ENCODE results near the gene MALRD1.

The MALRD1 gene

GRCh38 chr10:19133992-19134391 lies 85.4 kb downstream of the MALRD1 start:
- no peak for TF ChIP-seq CTCF (IDR thresholded peaks at IDR 0.05; ENCODE audit: insufficient read depth, low read depth, low read length, missing control alignments)
- no peak overlapping the region for H3K4me3 ChIP-seq (ENCODE audit: low read depth, low read length)
- no peak for DNase-seq (ENCODE audit: low read depth)

GRCh38 chr10:19142967-19143366 lies 94.4 kb downstream of the MALRD1 start:
- no peak for TF ChIP-seq CTCF (IDR thresholded peaks at IDR 0.05; ENCODE audit: insufficient read depth, low read depth, low read length, missing control alignments)
- DNase-seq (ENCODE audit: low read depth), result no peak
- H3K4me3 ChIP-seq (ENCODE audit: low read depth, low read length), result no peak overlapping the region

GRCh38 chr10:19144206-19144605 lies 95.6 kb downstream of the MALRD1 start:
- no peak overlapping the region for H3K4me3 ChIP-seq (ENCODE audit: low read depth, low read length)
- DNase-seq (ENCODE audit: low read depth), result no peak
- TF ChIP-seq CTCF (IDR thresholded peaks at IDR 0.05; ENCODE audit: insufficient read depth, low read depth, low read length, missing control alignments), result no peak

GRCh38 chr10:19154375-19154774 lies 105.8 kb downstream of the MALRD1 start:
- TF ChIP-seq CTCF (IDR thresholded peaks at IDR 0.05; ENCODE audit: insufficient read depth, low read depth, low read length, missing control alignments), result no peak
- no peak for DNase-seq (ENCODE audit: low read depth)
- no peak overlapping the region for H3K4me3 ChIP-seq (ENCODE audit: low read depth, low read length)

GRCh38 chr10:19158358-19158757 lies 109.8 kb downstream of the MALRD1 start:
- no peak overlapping the region for H3K4me3 ChIP-seq (ENCODE audit: low read depth, low read length)
- no peak for DNase-seq (ENCODE audit: low read depth)
- no peak for TF ChIP-seq CTCF (IDR thresholded peaks at IDR 0.05; ENCODE audit: insufficient read depth, low read depth, low read length, missing control alignments)

GRCh38 chr10:19158870-19159269 lies 110.3 kb downstream of the MALRD1 start:
- H3K4me3 ChIP-seq (ENCODE audit: low read depth, low read length), result no peak overlapping the region
- DNase-seq (ENCODE audit: low read depth), result no peak
- TF ChIP-seq CTCF (IDR thresholded peaks at IDR 0.05; ENCODE audit: insufficient read depth, low read depth, low read length, missing control alignments), result no peak

- TF ChIP-seq CTCF (IDR thresholded peaks at IDR 0.05; ENCODE audit: insufficient read depth, low read depth, low read length, missing control alignments), result no peak
Observed at GRCh38 chr10:19164461-19164860, 115.9 kb downstream of the MALRD1 start.

More at GRCh38 chr10:19164461-19164860, 115.9 kb downstream of the MALRD1 start:
- no peak for DNase-seq (ENCODE audit: low read depth)
- H3K4me3 ChIP-seq (ENCODE audit: low read depth, low read length), result no peak overlapping the region

Measured in GM12865 (cell line).